K562 (cell line): Measurements from ENCODE around the gene CISD3. TPM values are rescaled to one million over a fixed set of nuclear protein-coding genes. Genes with fewer than 3 reads are reported as not detected.

Experiments used
- ATF2 ChIP-seq: sonication (generic); formaldehyde crosslinking; IDR thresholded peaks from 2 replicates; pipeline ENCODE4 v1.8.1; 2022; ENCODE audit warnings: missing genetic modification reagents
- CTCF ChIP-seq, 3 experiments: IDR thresholded peaks in 2 of 3; conservative IDR thresholded peaks in 1 of 3; 2 replicates each; pipeline ENCODE4 v1.5.1; 2011 to 2012; ENCODE audit warnings: low read length in 3 of 3, mild to moderate bottlenecking in 3 of 3, control low read depth in 2 of 3, improper control_type of control experiment in 1 of 3, inconsistent platforms in 1 of 3, low read depth in 1 of 3, mixed read lengths in 1 of 3, moderate library complexity in 1 of 3; ENCODE audit not compliant: insufficient read depth in 2 of 3
- DIDO1 ChIP-seq: fragments of 450-650 bp; IDR thresholded peaks from 2 replicates; pipeline ENCODE4 v1.6.1; 2016; ENCODE audit warnings: low read depth, missing biosample characterization, missing genetic modification characterization
- FOXJ3 ChIP-seq: sonication (generic); formaldehyde crosslinking; IDR thresholded peaks from 2 replicates; pipeline ENCODE4 v1.4.0; 2020; ENCODE audit warnings: mild to moderate bottlenecking, missing genetic modification reagents
- HNRNPL ChIP-seq: fragments of 200-400 bp; formaldehyde crosslinking; IDR thresholded peaks from 2 replicates; pipeline ENCODE4 v1.6.1; 2017; ENCODE audit warnings: low read depth, mild to moderate bottlenecking, low read length
- HNRNPLL ChIP-seq: fragments of 200-400 bp; formaldehyde crosslinking; IDR thresholded peaks from 2 replicates; pipeline ENCODE4 v1.6.1; 2017; ENCODE audit warnings: low read length, low read depth, mild to moderate bottlenecking; ENCODE audit not compliant: poor library complexity, severe bottlenecking
- HOMEZ ChIP-seq: fragments of 250-450 bp; sonication (Bioruptor Pico); IDR thresholded peaks from 2 replicates; pipeline ENCODE4 v1.4.0; 2020; ENCODE audit warnings: mild to moderate bottlenecking, moderate library complexity
- KDM1A ChIP-seq, 2 experiments: fragments of 450-650 bp; IDR thresholded peaks; 2 replicates each; pipeline ENCODE4 v1.6.1; 2016; ENCODE audit warnings: mild to moderate bottlenecking in 2 of 2
- KDM4B ChIP-seq, 2 experiments: fragments of 450-650 bp in 1 of 2; sonication (generic) in 1 of 2; IDR thresholded peaks; 2 replicates each; pipeline ENCODE4 v1.6.1; 2016 to 2017; ENCODE audit warnings: borderline replicate concordance in 2 of 2, antibody characterized with exemption in 1 of 2, low read depth in 1 of 2, mild to moderate bottlenecking in 1 of 2
- NR2C2 ChIP-seq, 2 experiments: fragments of 200-800 bp in 1 of 2; sonication (Bioruptor generic) in 1 of 2; sonication (generic) in 1 of 2; formaldehyde crosslinking in 1 of 2; IDR thresholded peaks; 2 replicates each; pipeline versions ENCODE4 v1.6.1 to v1.8.0; 2016 to 2022; ENCODE audit warnings: mild to moderate bottlenecking in 1 of 2, missing compliant biosample characterization in 1 of 2, missing genetic modification characterization in 1 of 2, missing genetic modification reagents in 1 of 2
- POLR3A ChIP-seq: IDR thresholded peaks from 2 replicates; pipeline ENCODE4 v1.6.1; 2011; ENCODE audit warnings: borderline replicate concordance, mild to moderate bottlenecking, moderate library complexity; ENCODE audit not compliant: insufficient read length, insufficient read depth; ENCODE audit errors: extremely low read depth
- RBM15 ChIP-seq: fragments of 200-400 bp; formaldehyde crosslinking; IDR thresholded peaks from 2 replicates; pipeline ENCODE4 v1.6.1; 2018; ENCODE audit warnings: mild to moderate bottlenecking, low read length, moderate library complexity; ENCODE audit not compliant: insufficient read depth
- RNF2 ChIP-seq: sonication (generic); IDR thresholded peaks from 2 replicates; pipeline ENCODE4 v1.6.1; 2016
- SREBF1 ChIP-seq: fragments of 150-350 bp; IDR thresholded peaks from 2 replicates; pipeline ENCODE4 v1.6.1; 2014; ENCODE audit warnings: antibody characterized with exemption, low read depth, low read length, borderline replicate concordance
- TAF7 ChIP-seq: fragments of 450-650 bp; IDR thresholded peaks from 2 replicates; pipeline ENCODE4 v1.6.1; 2016; ENCODE audit warnings: missing genetic modification characterization, missing compliant biosample characterization
- VEZF1 ChIP-seq: fragments of 200-800 bp; sonication (Bioruptor generic); IDR thresholded peaks from 2 replicates; pipeline ENCODE4 v1.6.1; 2017; ENCODE audit warnings: missing genetic modification characterization, missing compliant biosample characterization
- ZNF12 ChIP-seq: sonication (generic); formaldehyde crosslinking; IDR thresholded peaks from 2 replicates; pipeline ENCODE4 v1.4.0; 2020; ENCODE audit warnings: mild to moderate bottlenecking, missing genetic modification reagents
- ZNF263 ChIP-seq: sonication (generic); formaldehyde crosslinking; IDR thresholded peaks from 2 replicates; pipeline ENCODE4 v1.8.0; 2022; ENCODE audit warnings: mild to moderate bottlenecking, missing genetic modification reagents, borderline replicate concordance
- ZNF324 ChIP-seq: fragments of 250-450 bp; sonication (Bioruptor Pico); IDR thresholded peaks from 2 replicates; pipeline ENCODE4 v1.4.0; 2020; ENCODE audit warnings: mild to moderate bottlenecking
- ZNF354B ChIP-seq: fragments of 250-450 bp; sonication (Bioruptor Pico); IDR thresholded peaks from 2 replicates; pipeline ENCODE4 v1.4.0; 2020
- ZNF778 ChIP-seq: fragments of 450-650 bp; formaldehyde crosslinking; IDR thresholded peaks from 2 replicates; pipeline ENCODE4 v1.4.0; 2020; ENCODE audit warnings: mild to moderate bottlenecking, moderate library complexity
- polyA plus RNA-seq, 8 experiments: library from polyadenylated mRNA; depleted of rRNA in 4 of 8; stranded (reverse) in 5 of 8; unstranded in 3 of 8; fragments of >200 nt; fragmentation: Nextera tagmentation in 2 of 8; fragmentation: Illumina TruSeq in 1 of 8; extraction: Ambion mirVana in 2 of 8; extraction: Trizol in 1 of 8; gene quantifications; 2 replicates each; pipeline versions ENCODE4 v1.2.1 to v1.2.3, GENCODE V29; 2011 to 2014; ENCODE audit warnings: inconsistent platforms in 1 of 8, missing spikeins in 1 of 8
- total RNA-seq, 7 experiments: library from RNA; depleted of rRNA in 6 of 7; stranded (reverse); fragments of >200 nt in 6 of 7; fragmentation: Illumina TruSeq in 2 of 7; extraction: Trizol in 2 of 7; gene quantifications; 2 replicates each; pipeline versions ENCODE4 v1.2.1 to v1.2.3, GENCODE V29; 2011 to 2021; ENCODE audit warnings: low replicate concordance in 1 of 7

CISD3 gene
- total and polyA plus RNA-seq, 9 of the 15 experiments (the other 6 are each of a cell fraction or from before 2014, with no cell fraction given) = 5.0 to 60.7 (median 15.7) TPM

GRCh38 chr17:38749223-38750043, 19.3 kb downstream of the CISD3 start (continued):
- no peak for TF ChIP-seq HOMEZ (CRISPR knock-in tag)
- no peak for TF ChIP-seq ZNF12 (CRISPR knock-in tag)
- TF ChIP-seq ZNF778 (CRISPR knock-in tag) = no peak
- no peak for TF ChIP-seq ATF2 (CRISPR knock-in tag)
- TF ChIP-seq POLR3A = no peak
- no peak for TF ChIP-seq RBM15
- TF ChIP-seq FOXJ3 (CRISPR knock-in tag) = no peak
- TF ChIP-seq ZNF263 (CRISPR knock-in tag) = no peak
- TF ChIP-seq HNRNPLL = peak; percentile 20
- TF ChIP-seq DIDO1 = no peak
- no peak for TF ChIP-seq ZNF324 (CRISPR knock-in tag)
- 0 out of 2 replicates have a peak, but pooled peaks have one; percentile 29 for TF ChIP-seq TAF7
- TF ChIP-seq SREBF1 = no peak
- TF ChIP-seq NR2C2 (CRISPR knock-in tag; IDR thresholded peaks at IDR 0.05) = no peak
- peak; percentile 75 for TF ChIP-seq NR2C2 (tag; IDR thresholded peaks at IDR 0.05)
- 0 out of 4 replicates have a peak, but pooled peaks of 1 of the 2 experiments have one; percentile 26 for TF ChIP-seq KDM4B (IDR thresholded peaks at IDR 0.05; ENCODE audit: borderline replicate concordance in 2 of 2, low read depth in 1 of 2)
- TF ChIP-seq HNRNPL = no peak
- TF ChIP-seq ZNF354B = no peak
- peak; percentile 89 for TF ChIP-seq RNF2
- TF ChIP-seq VEZF1 = peak; percentile 72
- no peak for TF ChIP-seq KDM1A (IDR thresholded peaks at IDR 0.05)
- peak in 1 of 3 experiments; percentile 14; a peak in 1 of 6 replicates for TF ChIP-seq CTCF (IDR thresholded peaks at IDR 0.05 in 2 of 3, conservative IDR thresholded peaks at IDR 0.05 in 1 of 3; ENCODE audit: insufficient read depth in 2 of 3, low read depth in 1 of 3, low read length in 3 of 3)
